Measurements from ENCODE around the gene DNAJC1.
"Not testable (repeated sequence)": the region's sequence is repeated elsewhere in the genome, so short reads cannot be mapped to it uniquely, and the experiment has no call there.

The DNAJC1 gene

DNA sequence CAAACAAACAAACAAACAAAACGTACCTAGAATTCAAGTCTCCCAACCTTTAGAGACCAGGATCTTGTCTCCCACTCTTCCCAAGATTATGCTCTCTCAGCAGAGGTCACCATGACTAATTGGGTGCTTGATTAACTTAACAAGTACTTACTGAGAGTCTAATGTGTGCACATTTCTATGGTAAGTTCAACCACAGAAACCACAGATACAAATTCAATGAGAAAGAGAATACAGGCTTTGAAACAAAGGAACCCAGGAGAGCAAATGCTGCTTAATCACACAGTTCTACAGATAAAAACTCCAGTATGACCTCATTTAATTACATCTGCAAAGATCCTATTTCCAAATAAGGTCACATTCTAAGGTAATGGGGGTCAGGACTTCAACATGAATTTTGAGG is 142.8 kb downstream of the DNAJC1 start:
- H3K27ac ChIP-seq, result no peak overlapping the region
- TF ChIP-seq ZFX (IDR thresholded peaks at IDR 0.05; ENCODE audit: borderline replicate concordance), result no peak
- TF ChIP-seq, protein P1, sequence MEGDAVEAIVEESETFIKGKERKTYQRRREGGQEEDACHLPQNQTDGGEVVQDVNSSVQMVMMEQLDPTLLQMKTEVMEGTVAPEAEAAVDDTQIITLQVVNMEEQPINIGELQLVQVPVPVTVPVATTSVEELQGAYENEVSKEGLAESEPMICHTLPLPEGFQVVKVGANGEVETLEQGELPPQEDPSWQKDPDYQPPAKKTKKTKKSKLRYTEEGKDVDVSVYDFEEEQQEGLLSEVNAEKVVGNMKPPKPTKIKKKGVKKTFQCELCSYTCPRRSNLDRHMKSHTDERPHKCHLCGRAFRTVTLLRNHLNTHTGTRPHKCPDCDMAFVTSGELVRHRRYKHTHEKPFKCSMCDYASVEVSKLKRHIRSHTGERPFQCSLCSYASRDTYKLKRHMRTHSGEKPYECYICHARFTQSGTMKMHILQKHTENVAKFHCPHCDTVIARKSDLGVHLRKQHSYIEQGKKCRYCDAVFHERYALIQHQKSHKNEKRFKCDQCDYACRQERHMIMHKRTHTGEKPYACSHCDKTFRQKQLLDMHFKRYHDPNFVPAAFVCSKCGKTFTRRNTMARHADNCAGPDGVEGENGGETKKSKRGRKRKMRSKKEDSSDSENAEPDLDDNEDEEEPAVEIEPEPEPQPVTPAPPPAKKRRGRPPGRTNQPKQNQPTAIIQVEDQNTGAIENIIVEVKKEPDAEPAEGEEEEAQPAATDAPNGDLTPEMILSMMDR (IDR thresholded peaks at IDR 0.05), result no peak

DNA sequence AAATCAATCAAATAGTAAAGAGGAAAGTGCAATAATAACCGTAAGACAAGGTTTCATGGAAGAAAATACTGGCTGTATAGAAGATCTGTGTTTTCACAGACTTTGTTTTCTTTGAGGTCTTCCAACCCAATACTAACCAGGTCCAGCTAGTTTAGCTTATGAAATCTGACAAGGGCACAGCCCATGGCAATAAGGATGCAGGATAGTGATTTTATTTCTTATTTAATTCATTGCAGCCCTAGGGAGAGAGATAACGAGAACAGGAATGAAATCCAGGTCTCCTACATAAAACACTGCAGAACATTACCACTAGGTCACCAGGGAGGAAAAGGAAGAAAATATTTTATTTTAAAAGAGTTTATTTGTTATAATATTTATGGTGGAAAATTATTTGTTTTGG is 145.1 kb downstream of the DNAJC1 start:
- no peak for TF ChIP-seq ZFX (IDR thresholded peaks at IDR 0.05; ENCODE audit: borderline replicate concordance)
- TF ChIP-seq, protein P1 (IDR thresholded peaks at IDR 0.05), result no peak
- no peak overlapping the region for H3K27ac ChIP-seq

DNA sequence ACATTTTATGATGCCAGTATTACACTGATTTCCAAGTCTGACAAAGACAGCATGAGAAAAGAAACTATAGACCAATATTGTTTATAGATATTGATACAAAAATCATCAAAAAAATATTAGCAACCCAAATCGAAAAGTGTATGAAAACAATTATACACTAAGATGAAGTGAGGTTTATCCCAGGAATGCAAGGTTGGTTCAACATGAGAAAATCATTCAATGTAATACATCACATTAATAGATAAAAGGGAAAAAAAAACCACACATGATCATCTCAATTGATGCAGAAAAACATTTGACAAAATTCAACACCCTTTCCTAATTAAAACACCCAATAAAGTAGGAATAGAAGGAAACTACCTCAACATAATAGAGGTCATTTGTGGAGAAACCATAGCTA is 153.9 kb downstream of the DNAJC1 start:
- no peak for TF ChIP-seq ZFX (IDR thresholded peaks at IDR 0.05; ENCODE audit: borderline replicate concordance)
- TF ChIP-seq, protein P1 (IDR thresholded peaks at IDR 0.05), result no peak
- no peak overlapping the region for H3K27ac ChIP-seq

DNA sequence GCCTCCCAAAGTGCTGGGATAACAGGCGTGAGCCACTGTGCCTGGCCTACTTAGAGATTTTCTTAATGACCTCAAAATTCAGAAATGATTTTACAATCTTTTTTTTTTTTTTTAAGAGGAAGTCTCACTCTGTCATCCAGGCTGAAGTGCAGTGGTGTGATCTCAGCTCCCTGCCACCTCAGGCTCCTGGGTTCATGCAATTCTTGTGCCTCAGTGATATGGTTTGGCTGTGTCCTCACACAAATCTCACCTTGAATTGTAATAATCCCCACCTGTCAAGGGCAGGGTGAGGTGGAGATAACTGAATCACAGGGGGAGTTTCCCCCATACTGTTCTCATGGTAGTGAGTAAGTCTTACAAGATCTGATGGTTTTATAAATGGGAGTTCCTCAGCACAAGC is 159.9 kb downstream of the DNAJC1 start:
- no peak for TF ChIP-seq ZFX (IDR thresholded peaks at IDR 0.05; ENCODE audit: borderline replicate concordance)
- TF ChIP-seq, protein P1 (IDR thresholded peaks at IDR 0.05), result no peak
- H3K27ac ChIP-seq, result no peak overlapping the region

GRCh38 chr10:21841273-21841672 is 162.3 kb downstream of the DNAJC1 start:
- H3K27ac ChIP-seq, result not testable (repeated sequence)

DNA sequence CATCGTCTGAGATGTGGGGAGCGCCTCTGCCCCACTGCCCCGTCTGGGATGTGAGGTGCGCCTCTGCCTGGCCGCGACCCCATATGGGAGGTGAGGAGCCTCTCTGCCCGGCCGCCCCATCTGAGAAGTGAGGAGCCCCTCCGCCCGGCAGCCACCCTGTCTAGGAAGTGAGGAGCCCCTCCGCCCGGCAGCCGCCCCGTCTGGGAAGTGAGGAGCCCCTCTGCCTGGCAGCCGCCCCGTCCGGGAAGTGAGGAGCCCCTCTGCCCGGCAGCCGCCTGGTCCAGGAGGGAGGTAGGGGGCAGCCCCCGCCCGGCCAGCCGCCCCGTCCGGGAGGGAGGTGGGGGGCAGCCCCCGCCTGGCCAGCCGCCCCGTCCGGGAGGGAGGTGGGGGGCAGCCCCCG is 166.0 kb downstream of the DNAJC1 start:
- not testable (repeated sequence) for H3K27ac ChIP-seq

- not testable (repeated sequence) for H3K27ac ChIP-seq
Observed at GRCh38 chr10:21834574-21834973, 169.0 kb downstream of the DNAJC1 start.

DNA sequence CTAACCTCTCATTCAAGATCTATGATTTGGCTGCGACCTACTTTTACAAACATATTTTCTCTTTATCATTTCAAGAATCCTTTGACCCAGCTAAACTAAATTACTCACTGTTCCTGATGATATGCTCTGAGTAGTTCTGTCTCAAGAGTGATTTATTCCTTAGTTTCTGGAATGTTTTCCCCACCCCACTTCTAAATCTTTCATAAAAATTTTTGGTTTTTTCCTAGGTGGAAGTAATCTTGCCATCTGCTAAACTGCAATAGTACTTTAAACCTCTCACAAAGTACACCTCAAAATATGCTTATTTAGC is 170.8 kb downstream of the DNAJC1 start:
- no peak overlapping the region for H3K27ac ChIP-seq

GRCh38 chr10:21831986-21832820 is 171.3 kb downstream of the DNAJC1 start:
- H3K27ac ChIP-seq, result no peak overlapping the region
- TF ChIP-seq ZFX (IDR thresholded peaks at IDR 0.05; ENCODE audit: borderline replicate concordance), result no peak
- TF ChIP-seq, protein P1 (IDR thresholded peaks at IDR 0.05), result no peak

More for the DNA sequence above, 170.8 kb downstream of the DNAJC1 start:
- TF ChIP-seq, protein P1 (IDR thresholded peaks at IDR 0.05), result no peak
- TF ChIP-seq ZFX (IDR thresholded peaks at IDR 0.05; ENCODE audit: borderline replicate concordance), result no peak

Data from 22Rv1 (cell line).